Parathyroid adenoma (tissue), 2 donors: Measurements from ENCODE around the gene OR7G2.

Experiments used
- H2AFZ ChIP-seq: fragments of 300-600 bp; sonication (generic); one replicate; pipeline ENCODE4 v1.7.0; 2017; ENCODE audit warnings: antibody characterized with exemption, mild to moderate bottlenecking
- H3K27ac ChIP-seq: fragments of 300-600 bp; sonication (generic); one replicate; pipeline ENCODE4 v1.7.0; 2017
- H3K27me3 ChIP-seq: fragments of 300-600 bp; sonication (generic); one replicate; pipeline ENCODE4 v1.7.0; 2017; ENCODE audit warnings: low read length; ENCODE audit not compliant: control insufficient read depth, insufficient read depth
- H3K36me3 ChIP-seq: fragments of 300-600 bp; sonication (generic); one replicate; pipeline ENCODE4 v1.7.0; 2017; ENCODE audit warnings: low read length; ENCODE audit not compliant: control insufficient read depth, insufficient read depth
- H3K4me1 ChIP-seq: fragments of 300-600 bp; sonication (generic); one replicate; pipeline ENCODE4 v1.7.0; 2017; ENCODE audit warnings: control low read depth
- H3K4me2 ChIP-seq: fragments of 300-600 bp; sonication (generic); one replicate; pipeline ENCODE4 v1.7.0; 2017; ENCODE audit warnings: low read length
- H3K4me3 ChIP-seq: fragments of 300-600 bp; sonication (generic); one replicate; pipeline ENCODE4 v1.7.0; 2017; ENCODE audit warnings: low read depth, low read length
- H3K79me2 ChIP-seq: fragments of 300-600 bp; sonication (generic); one replicate; pipeline ENCODE4 v1.7.0; 2017; ENCODE audit warnings: control low read depth
- H3K9ac ChIP-seq: fragments of 300-600 bp; sonication (generic); one replicate; pipeline ENCODE4 v1.7.0; 2017; ENCODE audit warnings: mild to moderate bottlenecking
- H3K9me3 ChIP-seq: fragments of 300-600 bp; sonication (generic); one replicate; pipeline ENCODE4 v1.7.0; 2017; ENCODE audit warnings: low read length; ENCODE audit not compliant: control insufficient read depth
- TF ChIP-seq, protein P1 (sequence below): fragments of 300-600 bp; sonication (generic); IDR thresholded peaks from one replicate; pipeline ENCODE4 v1.7.0; 2017; ENCODE audit warnings: antibody characterized with exemption, mild to moderate bottlenecking
- donor health status: primary hyperparathyroidism.

OR7G2 gene

DNA sequence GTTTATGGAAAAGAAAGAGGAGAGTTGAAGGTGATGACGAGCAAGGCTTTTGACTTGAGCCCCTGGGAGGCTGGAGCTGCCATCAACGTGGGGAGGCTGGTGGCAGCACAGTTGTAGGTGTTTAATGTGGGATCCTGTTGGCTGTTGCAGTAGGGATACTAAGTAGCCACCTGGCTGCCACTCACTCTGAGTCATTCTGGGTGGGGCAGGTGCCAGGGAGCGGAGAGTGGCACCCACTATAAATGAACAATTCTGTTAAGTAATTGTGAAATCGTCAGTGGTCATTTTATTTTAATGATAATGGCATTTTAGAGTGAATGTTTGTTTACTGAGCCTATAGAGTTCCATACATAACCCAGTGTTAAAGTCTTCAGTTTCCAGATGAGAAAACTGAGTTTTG, 42.7 kb upstream of the OR7G2 start:
- H3K9me3 ChIP-seq: no peaks in the 10 kb centered on the region
- H3K4me2 ChIP-seq: no peak overlapping the region
- no peak overlapping the region for H3K4me3 ChIP-seq
- H3K79me2 ChIP-seq: peaks cover 79% of the 10 kb centered on the region
- TF ChIP-seq, protein P1, sequence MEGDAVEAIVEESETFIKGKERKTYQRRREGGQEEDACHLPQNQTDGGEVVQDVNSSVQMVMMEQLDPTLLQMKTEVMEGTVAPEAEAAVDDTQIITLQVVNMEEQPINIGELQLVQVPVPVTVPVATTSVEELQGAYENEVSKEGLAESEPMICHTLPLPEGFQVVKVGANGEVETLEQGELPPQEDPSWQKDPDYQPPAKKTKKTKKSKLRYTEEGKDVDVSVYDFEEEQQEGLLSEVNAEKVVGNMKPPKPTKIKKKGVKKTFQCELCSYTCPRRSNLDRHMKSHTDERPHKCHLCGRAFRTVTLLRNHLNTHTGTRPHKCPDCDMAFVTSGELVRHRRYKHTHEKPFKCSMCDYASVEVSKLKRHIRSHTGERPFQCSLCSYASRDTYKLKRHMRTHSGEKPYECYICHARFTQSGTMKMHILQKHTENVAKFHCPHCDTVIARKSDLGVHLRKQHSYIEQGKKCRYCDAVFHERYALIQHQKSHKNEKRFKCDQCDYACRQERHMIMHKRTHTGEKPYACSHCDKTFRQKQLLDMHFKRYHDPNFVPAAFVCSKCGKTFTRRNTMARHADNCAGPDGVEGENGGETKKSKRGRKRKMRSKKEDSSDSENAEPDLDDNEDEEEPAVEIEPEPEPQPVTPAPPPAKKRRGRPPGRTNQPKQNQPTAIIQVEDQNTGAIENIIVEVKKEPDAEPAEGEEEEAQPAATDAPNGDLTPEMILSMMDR: no peak
- H3K9ac ChIP-seq: no peak overlapping the region
- H3K27me3 ChIP-seq: no peaks in the 10 kb centered on the region
- H2AFZ ChIP-seq: no peak overlapping the region
- H3K4me1 ChIP-seq: no peaks in the 10 kb centered on the region
- no peak overlapping the region for H3K27ac ChIP-seq
- H3K36me3 ChIP-seq: no peaks in the 10 kb centered on the region

DNA sequence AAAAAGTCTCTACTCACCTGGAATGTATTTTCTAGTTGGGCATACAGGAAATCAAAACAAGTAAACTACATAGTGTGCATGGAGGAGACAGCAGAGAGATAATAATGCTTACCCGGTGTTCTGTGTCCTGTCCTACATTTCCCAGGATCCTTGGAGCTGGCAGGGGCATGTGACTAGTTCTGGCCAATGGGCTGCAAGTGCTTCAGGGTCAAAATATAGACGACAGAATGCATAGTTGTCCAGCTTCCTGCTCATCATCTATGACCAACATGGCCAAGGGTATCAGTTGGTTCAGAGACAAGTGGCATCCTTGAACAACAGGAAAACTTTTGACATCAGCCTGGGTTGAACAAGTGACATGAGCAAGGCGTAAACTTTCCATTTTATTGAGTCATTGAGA, 41.4 kb upstream of the OR7G2 start:
- no peaks in the 10 kb centered on the region for H3K27me3 ChIP-seq
- H3K9me3 ChIP-seq: no peaks in the 10 kb centered on the region
- H3K79me2 ChIP-seq: peaks cover 84% of the 10 kb centered on the region
- H3K36me3 ChIP-seq: no peaks in the 10 kb centered on the region
- H3K4me3 ChIP-seq: no peak overlapping the region
- H2AFZ ChIP-seq: no peak overlapping the region
- no peaks in the 10 kb centered on the region for H3K4me1 ChIP-seq
- H3K9ac ChIP-seq: no peak overlapping the region
- H3K27ac ChIP-seq: no peak overlapping the region
- H3K4me2 ChIP-seq: no peak overlapping the region
- TF ChIP-seq, protein P1: no peak

GRCh38 chr19:9146882-9147281, 39.6 kb upstream of the OR7G2 start:
- no peak overlapping the region for H3K27ac ChIP-seq
- H3K27me3 ChIP-seq: no peaks in the 10 kb centered on the region
- H2AFZ ChIP-seq: no peak overlapping the region
- TF ChIP-seq, protein P1: no peak
- H3K9ac ChIP-seq: no peak overlapping the region
- no peaks in the 10 kb centered on the region for H3K36me3 ChIP-seq
- no peak overlapping the region for H3K4me3 ChIP-seq
- H3K9me3 ChIP-seq: no peaks in the 10 kb centered on the region
- no peak overlapping the region for H3K4me2 ChIP-seq
- H3K4me1 ChIP-seq: peaks cover under 1% of the 10 kb centered on the region
- peaks cover 69% of the 10 kb centered on the region for H3K79me2 ChIP-seq

DNA sequence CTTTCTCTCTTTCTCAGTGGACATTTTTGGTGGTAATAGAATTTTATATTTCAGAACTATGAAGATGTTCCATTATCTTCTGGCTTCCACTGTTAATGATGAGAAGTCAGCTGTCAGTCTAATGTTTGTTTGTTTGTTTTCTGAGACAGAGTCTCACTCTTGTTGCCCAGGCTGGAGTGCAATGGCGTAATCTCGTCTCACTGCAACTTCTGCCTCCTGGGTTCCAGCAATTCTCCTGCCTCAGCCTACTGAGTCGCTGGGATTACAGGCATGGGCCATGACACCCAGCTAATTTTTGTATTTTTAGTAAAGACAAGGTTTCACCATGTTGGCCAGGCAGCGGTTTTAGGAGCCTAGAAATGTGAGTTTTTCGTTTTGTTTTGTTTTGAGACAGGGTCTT, 37.6 kb upstream of the OR7G2 start:
- H3K9me3 ChIP-seq: no peaks in the 10 kb centered on the region
- TF ChIP-seq, protein P1: no peak

GRCh38 chr19:9140159-9140874, 33.0 kb upstream of the OR7G2 start, which contains the start of gene ZNF317:
TSS of gene ZNF317 (plus strand) at chr19:9140397. CDS start at chr19:9156017, 15,620 bp downstream.
- peak within 1 kb of the TSS; percentile 96 for H3K4me3 ChIP-seq
- H3K4me2 ChIP-seq: peak within 1 kb of the TSS; percentile 97
- no peaks in the 10 kb centered on the region for H3K36me3 ChIP-seq
- no peaks in the 10 kb centered on the region for H3K27me3 ChIP-seq
- peak within 1 kb of the TSS; percentile 88 for H3K27ac ChIP-seq
- H2AFZ ChIP-seq: peak within 1 kb of the TSS; percentile 84
- TF ChIP-seq, protein P1: no peak
- peak within 1 kb of the TSS; percentile 81 for H3K9ac ChIP-seq
- H3K79me2 ChIP-seq: peaks cover 29% of the 10 kb centered on the region
- peaks cover 3% of the 10 kb centered on the region for H3K4me1 ChIP-seq
- no peaks in the 10 kb centered on the region for H3K9me3 ChIP-seq

More for the DNA sequence above, 37.6 kb upstream of the OR7G2 start:
- Histone ChIP-seq H3K79me2 (peaks cover 66% of the 10 kb centered on the region), H3K27ac (no peak overlapping the region), H3K27me3 (no peaks in the 10 kb centered on the region), H3K9ac (no peak overlapping the region), H2AFZ (no peak overlapping the region), H3K4me2 (no peak overlapping the region), H3K4me3 (no peak overlapping the region), H3K4me1 (peaks cover 3% of the 10 kb centered on the region), H3K36me3 (no peaks in the 10 kb centered on the region)
